ENCODE results near the gene CHD6. TPM values are rescaled to one million over a fixed set of nuclear protein-coding genes. Genes with fewer than 3 reads are reported as not detected.

The CHD6 gene
- polyA plus RNA-seq, 1 donor (not counting 4 experiments of a cell fraction or from before 2014, with no cell fraction given), result 6.8 TPM

GRCh38 chr20:41467690-41468089, 150.5 kb downstream of the CHD6 start:
- H2AFZ ChIP-seq (ENCODE audit: control insufficient read depth, low read length), result no peak overlapping the region
- H3K27me3 ChIP-seq (ENCODE audit: control insufficient read depth, extremely low read depth, insufficient read depth, low read length), result no peaks in the 10 kb centered on the region
- DNase-seq (ENCODE audit: low read depth, low spot score) (no peak), FAIRE-seq (no peak)
- no peaks in the 10 kb centered on the region for H4K20me1 ChIP-seq (ENCODE audit: control insufficient read depth, extremely low read depth, insufficient read depth, low read length)
- peaks cover 5% of the 10 kb centered on the region for H3K4me1 ChIP-seq (ENCODE audit: control insufficient read depth, extremely low read depth, insufficient read depth, low read length)
- no peaks in the 10 kb centered on the region for H3K79me2 ChIP-seq (ENCODE audit: control insufficient read depth, insufficient read depth, low read length)
- no peaks in the 10 kb centered on the region for H3K9me3 ChIP-seq (ENCODE audit: control insufficient read depth, low read depth, low read length)
- H3K36me3 ChIP-seq (ENCODE audit: control insufficient read depth in 2 of 2, extremely low read depth in 1 of 2, insufficient read depth in 2 of 2, low read length in 2 of 2), result peaks cover 0 to 5% of the 10 kb centered on the region in 2 experiments
- H3K4me3 ChIP-seq (ENCODE audit: control insufficient read depth in 2 of 3, extremely low read depth in 1 of 3, insufficient read depth in 2 of 3, low read depth in 1 of 3, low read length in 3 of 3), result no peak overlapping the region
- no peak for TF ChIP-seq EZH2 (IDR thresholded peaks at IDR 0.05; ENCODE audit: low read length)
- TF ChIP-seq CTCF (optimal IDR thresholded peaks at IDR 0.05 in 1 of 3, IDR thresholded peaks at IDR 0.05 in 1 of 3, conservative IDR thresholded peaks at IDR 0.05 in 1 of 3; ENCODE audit: extremely low read depth in 1 of 3, insufficient read depth in 2 of 3, low read length in 3 of 3), result no peak
- H3K4me2 ChIP-seq (ENCODE audit: control insufficient read depth, extremely low read depth, insufficient read depth, low read depth, low read length), result no peak overlapping the region
- no peak overlapping the region for H3K9ac ChIP-seq (ENCODE audit: control insufficient read depth, extremely low read depth, insufficient read depth, low read length)
- no peak overlapping the region for H3K27ac ChIP-seq (ENCODE audit: control insufficient read depth, insufficient read depth, low read length)
- dilution Hi-C loops (cut with MboI; ENCODE audit: extremely low pct_ligation_motif_present, low sequenced_read_pairs), result no loop called here
- H3K9me1 ChIP-seq (ENCODE audit: control insufficient read depth, extremely low read depth, insufficient read depth, low read length), result no peaks in the 10 kb centered on the region

GRCh38 chr20:41467220-41467619, 151.0 kb downstream of the CHD6 start:
- no peaks in the 10 kb centered on the region for H3K27me3 ChIP-seq (ENCODE audit: control insufficient read depth, extremely low read depth, insufficient read depth, low read length)
- DNase-seq (ENCODE audit: low read depth, low spot score), result no peak
- TF ChIP-seq CTCF (optimal IDR thresholded peaks at IDR 0.05 in 1 of 3, IDR thresholded peaks at IDR 0.05 in 1 of 3, conservative IDR thresholded peaks at IDR 0.05 in 1 of 3; ENCODE audit: extremely low read depth in 1 of 3, insufficient read depth in 2 of 3, low read length in 3 of 3) (no peak), EZH2 (IDR thresholded peaks at IDR 0.05; ENCODE audit: low read length) (no peak)
- H3K4me2 ChIP-seq (ENCODE audit: control insufficient read depth, extremely low read depth, insufficient read depth, low read depth, low read length), result no peak overlapping the region
- H3K36me3 ChIP-seq (ENCODE audit: control insufficient read depth in 2 of 2, extremely low read depth in 1 of 2, insufficient read depth in 2 of 2, low read length in 2 of 2), result peaks cover 0 to 5% of the 10 kb centered on the region in 2 experiments
- no peaks in the 10 kb centered on the region for H3K9me1 ChIP-seq (ENCODE audit: control insufficient read depth, extremely low read depth, insufficient read depth, low read length)
- peaks cover 5% of the 10 kb centered on the region for H3K4me1 ChIP-seq (ENCODE audit: control insufficient read depth, extremely low read depth, insufficient read depth, low read length)
- H3K4me3 ChIP-seq (ENCODE audit: control insufficient read depth in 2 of 3, extremely low read depth in 1 of 3, insufficient read depth in 2 of 3, low read depth in 1 of 3, low read length in 3 of 3), result no peak overlapping the region
- dilution Hi-C loops (cut with MboI; ENCODE audit: extremely low pct_ligation_motif_present, low sequenced_read_pairs), result no loop called here
- no peak for FAIRE-seq
- H3K27ac ChIP-seq (ENCODE audit: control insufficient read depth, insufficient read depth, low read length), result no peak overlapping the region
- no peaks in the 10 kb centered on the region for H4K20me1 ChIP-seq (ENCODE audit: control insufficient read depth, extremely low read depth, insufficient read depth, low read length)
- H2AFZ ChIP-seq (ENCODE audit: control insufficient read depth, low read length), result no peak overlapping the region
- no peak overlapping the region for H3K9ac ChIP-seq (ENCODE audit: control insufficient read depth, extremely low read depth, insufficient read depth, low read length)
- H3K79me2 ChIP-seq (ENCODE audit: control insufficient read depth, insufficient read depth, low read length), result no peaks in the 10 kb centered on the region
- no peaks in the 10 kb centered on the region for H3K9me3 ChIP-seq (ENCODE audit: control insufficient read depth, low read depth, low read length)

All from keratinocyte (primary cell).